ENCODE measurements around the gene TMEM174. TPM values are rescaled to one million over a fixed set of nuclear protein-coding genes. Genes with fewer than 3 reads are reported as not detected.

TMEM174 gene
- total and polyA plus RNA-seq, 9 donors = 0.08 to 0.43 TPM; not detected in 7

DNA sequence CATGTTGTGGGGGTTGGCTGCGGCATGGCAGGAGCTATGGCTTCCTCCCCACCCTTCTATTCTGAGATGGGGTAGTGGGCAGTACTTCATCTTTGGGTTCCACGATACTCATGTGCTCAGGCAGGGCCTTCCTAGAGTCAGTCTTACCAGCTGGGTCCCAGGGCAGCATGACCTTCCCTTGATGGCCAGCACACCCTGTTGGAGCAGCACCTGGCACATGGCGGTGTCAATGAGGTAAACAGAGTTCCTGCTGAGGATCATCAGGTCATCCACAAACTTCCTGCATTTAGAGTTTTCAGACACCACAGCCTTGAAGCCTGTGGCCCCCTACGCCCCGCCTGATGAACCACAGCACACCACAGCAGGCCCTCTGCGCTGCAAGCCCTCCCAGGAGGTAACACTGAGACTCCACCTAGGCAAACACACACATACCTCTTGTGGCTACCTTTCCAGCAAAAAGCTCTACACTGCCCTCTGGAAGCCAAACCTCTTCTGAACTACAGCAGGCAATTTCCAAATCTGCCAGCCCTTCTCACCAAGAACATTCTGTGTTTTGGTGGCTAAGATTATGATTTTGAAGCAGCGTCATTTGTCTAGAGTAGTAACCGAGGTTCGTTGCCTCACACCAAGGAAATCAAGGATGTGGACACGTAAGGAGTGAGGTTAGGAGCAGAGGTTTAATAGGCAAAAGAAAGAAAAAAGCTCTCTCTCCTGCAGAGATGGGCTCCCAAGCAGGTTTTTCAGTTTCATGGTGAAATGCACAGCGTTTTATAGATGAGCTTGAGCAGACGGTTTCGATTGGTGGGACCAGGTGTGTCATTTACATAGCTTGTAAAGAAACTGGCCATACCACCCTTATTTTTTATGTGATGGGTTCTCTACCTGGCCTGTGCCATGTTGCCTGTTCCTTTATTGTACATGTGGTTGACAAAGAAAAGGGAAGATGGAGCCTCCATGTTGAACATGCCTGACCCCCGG lies 20.3 kb upstream of the TMEM174 start:
- no peak for DNase-seq
- no peaks in the 10 kb centered on the region for H3K36me3 ChIP-seq (ENCODE audit: control insufficient read depth, insufficient read depth, low read length)
- peaks cover 9% of the 10 kb centered on the region for H3K4me1 ChIP-seq (ENCODE audit: control insufficient read depth, insufficient read depth, low read length)
- no peak overlapping the region for H3K4me3 ChIP-seq (ENCODE audit: low read length)
- H3K27ac ChIP-seq (ENCODE audit: low read length) = peak overlapping the region; percentile 2
- 80% methylated on average over 7 of the region's 14 CpGs for WGBS (ENCODE audit: insufficient coverage)
- peaks cover 3% of the 10 kb centered on the region for H3K27me3 ChIP-seq (ENCODE audit: control insufficient read depth, insufficient read depth, low read length)
- H3K9me3 ChIP-seq (replicated peaks; ENCODE audit: control insufficient read depth, low read depth, low read length) = no peaks in the 10 kb centered on the region

DNA sequence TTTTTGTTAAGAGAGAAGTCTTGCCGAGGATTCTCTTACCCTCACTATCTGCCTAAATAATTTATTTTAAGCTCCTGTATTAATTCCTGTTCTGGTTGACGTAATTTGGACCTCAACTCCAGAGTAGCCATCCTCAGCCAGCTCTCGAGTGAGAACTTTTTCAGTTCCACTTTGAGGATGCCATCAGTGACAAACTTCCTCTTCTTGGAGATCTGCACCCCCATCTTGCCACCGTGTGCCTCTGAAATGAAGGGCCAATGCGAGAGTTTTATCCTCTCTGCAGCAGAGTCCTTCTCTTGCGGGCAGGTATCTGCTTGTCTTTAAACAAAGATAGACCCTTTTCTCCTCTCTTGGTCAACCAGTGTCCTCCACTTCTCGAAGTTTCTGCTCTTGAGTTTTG lies 19.5 kb upstream of the TMEM174 start:
- Histone ChIP-seq H3K9me3 (replicated peaks; ENCODE audit: control insufficient read depth, low read depth, low read length) (no peaks in the 10 kb centered on the region), H3K4me1 (ENCODE audit: control insufficient read depth, insufficient read depth, low read length) (peaks cover 9% of the 10 kb centered on the region), H3K4me3 (ENCODE audit: low read length) (no peak overlapping the region), H3K36me3 (ENCODE audit: control insufficient read depth, insufficient read depth, low read length) (no peaks in the 10 kb centered on the region), H3K27me3 (ENCODE audit: control insufficient read depth, insufficient read depth, low read length) (peaks cover 4% of the 10 kb centered on the region), H3K27ac (ENCODE audit: low read length) (no peak overlapping the region)
- DNase-seq = no peak
- 72% methylated on average over 5 of the region's 7 CpGs for WGBS (ENCODE audit: insufficient coverage)

DNA sequence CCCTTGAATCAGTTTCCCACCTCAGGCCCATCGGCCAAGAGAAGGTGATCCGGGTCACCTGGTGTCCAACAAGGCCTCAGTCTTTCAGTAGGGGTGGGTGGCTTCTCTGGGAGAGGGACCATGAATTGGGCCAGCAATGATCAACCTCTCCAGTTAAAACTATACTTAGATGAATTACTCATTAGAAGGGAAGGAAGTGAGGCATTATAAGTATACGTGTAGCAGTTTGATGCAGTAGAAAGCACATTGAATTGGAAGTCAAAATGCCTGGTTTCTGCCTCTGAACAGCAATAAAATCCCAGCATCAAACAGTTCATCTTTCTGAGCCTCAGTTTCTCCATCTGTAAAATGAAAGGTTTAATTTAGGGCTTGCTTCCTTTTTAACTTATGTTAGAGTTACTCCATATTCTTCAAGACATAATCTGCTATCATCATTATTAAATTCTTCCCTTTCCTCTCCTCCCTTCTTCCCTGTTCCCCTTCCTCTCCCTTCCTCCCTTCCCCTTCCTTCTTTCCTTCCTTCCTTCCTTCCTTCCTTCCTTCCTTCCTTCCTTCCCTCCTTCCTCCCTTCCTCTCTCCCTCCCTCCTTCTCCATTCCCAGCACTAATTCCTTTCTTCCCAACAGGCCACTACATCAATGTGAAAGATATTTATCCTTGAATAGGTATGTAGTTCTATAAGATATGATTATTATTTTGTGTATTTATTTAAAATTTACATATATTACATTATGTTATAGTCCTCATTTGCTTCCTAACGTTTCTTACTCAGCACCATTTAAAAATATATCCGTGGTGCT lies 18.6 kb upstream of the TMEM174 start:
- DNase-seq = no peak
- Histone ChIP-seq H3K36me3 (ENCODE audit: control insufficient read depth, insufficient read depth, low read length) (no peaks in the 10 kb centered on the region), H3K27me3 (ENCODE audit: control insufficient read depth, insufficient read depth, low read length) (peaks cover 7% of the 10 kb centered on the region), H3K4me1 (ENCODE audit: control insufficient read depth, insufficient read depth, low read length) (peaks cover 9% of the 10 kb centered on the region), H3K27ac (ENCODE audit: low read length) (no peak overlapping the region), H3K4me3 (ENCODE audit: low read length) (no peak overlapping the region), H3K9me3 (replicated peaks; ENCODE audit: control insufficient read depth, low read depth, low read length) (no peaks in the 10 kb centered on the region)
- WGBS (ENCODE audit: insufficient coverage) = no CpG with 5 or more reads among the region's 5 CpGs

DNA sequence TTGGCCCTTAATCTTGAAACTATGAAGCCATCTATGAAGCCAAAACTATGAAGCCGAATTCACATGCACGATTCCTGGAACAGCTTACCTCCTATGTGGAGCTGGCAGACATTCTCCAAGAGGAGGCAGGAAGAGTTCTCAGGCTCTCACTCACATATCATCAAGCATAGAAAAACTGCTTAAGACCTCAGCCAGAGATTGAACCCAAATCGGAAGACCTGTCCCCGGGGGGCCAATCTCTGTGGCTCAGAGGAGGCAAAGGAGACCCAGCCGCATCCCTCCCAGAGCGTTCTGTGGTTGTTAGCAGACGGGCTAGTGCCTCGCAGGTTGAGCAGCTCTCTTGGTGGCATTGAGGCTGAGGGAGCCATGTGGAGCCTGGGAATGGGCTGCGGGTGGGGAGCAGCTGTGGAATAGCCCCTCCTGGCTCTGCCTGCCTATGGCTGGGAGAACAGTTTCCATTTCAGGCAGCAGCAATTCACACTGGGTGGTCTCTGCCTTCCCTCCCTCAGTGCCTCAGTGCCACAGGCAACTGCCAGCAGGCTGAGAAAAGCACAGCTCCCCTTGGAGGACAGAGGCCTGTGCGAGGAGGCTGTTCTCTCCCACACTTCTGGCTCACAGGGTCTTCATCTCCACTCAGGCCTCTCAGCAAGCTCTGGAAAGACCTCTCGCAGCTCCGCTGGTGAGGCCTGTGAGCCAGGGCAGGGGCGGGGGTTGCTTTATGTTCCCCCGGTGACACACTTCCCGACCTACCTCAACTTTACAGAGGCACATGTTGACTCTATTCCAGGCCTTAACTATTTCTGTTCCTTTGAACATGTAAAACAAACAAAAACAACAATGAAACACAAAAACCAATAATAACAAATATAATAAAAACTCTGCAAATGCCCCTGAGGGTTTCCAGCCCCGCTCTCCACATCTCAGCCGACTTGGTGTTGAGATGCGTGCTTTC lies 17.4 kb upstream of the TMEM174 start:
- Histone ChIP-seq H3K36me3 (ENCODE audit: control insufficient read depth, insufficient read depth, low read length) (no peaks in the 10 kb centered on the region), H3K4me3 (ENCODE audit: low read length) (no peak overlapping the region), H3K27me3 (ENCODE audit: control insufficient read depth, insufficient read depth, low read length) (peaks cover 7% of the 10 kb centered on the region), H3K27ac (ENCODE audit: low read length) (no peak overlapping the region), H3K4me1 (ENCODE audit: control insufficient read depth, insufficient read depth, low read length) (peaks cover 9% of the 10 kb centered on the region), H3K9me3 (replicated peaks; ENCODE audit: control insufficient read depth, low read depth, low read length) (no peaks in the 10 kb centered on the region)
- WGBS (ENCODE audit: insufficient coverage) = 49% methylated on average over 14 of the region's 18 CpGs
- DNase-seq = peak; percentile 11

DNA sequence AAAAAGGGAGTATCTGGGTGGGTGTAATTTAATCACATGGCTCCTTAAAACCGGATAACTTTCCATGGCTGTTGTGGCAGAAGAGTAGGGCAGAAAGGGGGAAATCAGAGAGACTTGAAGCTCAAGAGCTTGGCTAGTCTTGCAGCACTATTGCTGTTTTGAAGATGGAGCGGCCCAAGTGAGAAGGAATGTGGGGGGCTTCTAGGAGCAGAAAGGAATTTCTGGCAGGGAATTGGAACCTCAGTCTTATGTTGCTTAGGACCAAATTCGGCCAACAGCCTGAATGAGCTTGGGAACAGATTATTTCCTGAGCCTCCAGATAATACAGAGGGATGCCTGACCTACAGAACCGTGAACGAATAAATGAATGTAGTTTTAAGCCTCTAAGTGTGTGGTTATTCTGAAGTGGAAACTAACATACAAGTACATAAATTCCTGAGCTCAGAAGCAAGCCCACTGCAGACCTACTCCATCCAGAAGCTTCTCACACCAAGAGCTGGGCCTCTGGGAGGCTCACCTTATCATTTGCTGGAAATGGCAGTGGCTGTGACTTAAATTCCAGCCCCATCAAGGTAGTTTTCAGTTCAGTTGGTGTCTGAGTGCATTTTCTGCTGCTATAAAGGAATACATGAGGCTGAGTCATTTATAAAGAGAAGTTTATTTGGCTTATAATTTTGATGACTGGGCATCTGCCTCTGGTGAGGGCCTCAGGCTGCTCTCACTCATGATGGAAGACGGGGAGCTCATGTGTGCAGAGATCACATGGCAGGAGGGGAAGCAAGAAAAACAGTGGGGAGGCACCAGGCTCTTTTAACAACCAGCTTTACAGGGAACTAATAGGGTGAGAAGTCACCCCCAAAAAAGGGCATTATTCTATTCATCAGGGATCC lies 15.3 kb upstream of the TMEM174 start:
- H3K4me3 ChIP-seq (ENCODE audit: low read length) = no peak overlapping the region
- peaks cover 7% of the 10 kb centered on the region for H3K27me3 ChIP-seq (ENCODE audit: control insufficient read depth, insufficient read depth, low read length)
- no peak overlapping the region for H3K27ac ChIP-seq (ENCODE audit: low read length)
- no peak for DNase-seq
- no peaks in the 10 kb centered on the region for H3K9me3 ChIP-seq (replicated peaks; ENCODE audit: control insufficient read depth, low read depth, low read length)
- H3K4me1 ChIP-seq (ENCODE audit: control insufficient read depth, insufficient read depth, low read length) = peaks cover 9% of the 10 kb centered on the region
- H3K36me3 ChIP-seq (ENCODE audit: control insufficient read depth, insufficient read depth, low read length) = no peaks in the 10 kb centered on the region
- 91% methylated on average over 2 of the region's 6 CpGs for WGBS (ENCODE audit: insufficient coverage)

DNA sequence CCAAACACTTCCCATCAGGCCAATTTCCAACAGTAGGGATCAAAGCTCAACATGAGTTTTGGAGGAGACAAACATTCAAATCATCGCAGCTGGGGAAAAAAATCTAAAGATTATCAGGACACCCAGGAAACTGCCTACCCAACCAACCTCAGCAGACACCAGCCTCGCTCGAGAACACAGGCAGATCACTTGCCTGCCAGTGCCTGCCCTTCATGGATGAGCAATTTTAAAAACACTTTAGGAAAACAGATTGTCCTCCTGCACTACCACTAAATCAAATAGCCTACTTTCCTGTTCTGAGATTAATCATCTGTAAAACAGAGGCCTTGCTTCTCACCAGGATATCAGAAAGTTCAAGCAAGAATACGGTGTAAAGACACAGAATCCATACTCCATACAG lies 14.7 kb upstream of the TMEM174 start:
- Histone ChIP-seq H3K9me3 (replicated peaks; ENCODE audit: control insufficient read depth, low read depth, low read length) (no peaks in the 10 kb centered on the region), H3K27ac (ENCODE audit: low read length) (no peak overlapping the region), H3K4me3 (ENCODE audit: low read length) (no peak overlapping the region), H3K36me3 (ENCODE audit: control insufficient read depth, insufficient read depth, low read length) (no peaks in the 10 kb centered on the region), H3K4me1 (ENCODE audit: control insufficient read depth, insufficient read depth, low read length) (peaks cover 9% of the 10 kb centered on the region), H3K27me3 (ENCODE audit: control insufficient read depth, insufficient read depth, low read length) (peaks cover 7% of the 10 kb centered on the region)
- no peak for DNase-seq
- 93% methylated on average over 3 of the region's 4 CpGs for WGBS (ENCODE audit: insufficient coverage)

DNA sequence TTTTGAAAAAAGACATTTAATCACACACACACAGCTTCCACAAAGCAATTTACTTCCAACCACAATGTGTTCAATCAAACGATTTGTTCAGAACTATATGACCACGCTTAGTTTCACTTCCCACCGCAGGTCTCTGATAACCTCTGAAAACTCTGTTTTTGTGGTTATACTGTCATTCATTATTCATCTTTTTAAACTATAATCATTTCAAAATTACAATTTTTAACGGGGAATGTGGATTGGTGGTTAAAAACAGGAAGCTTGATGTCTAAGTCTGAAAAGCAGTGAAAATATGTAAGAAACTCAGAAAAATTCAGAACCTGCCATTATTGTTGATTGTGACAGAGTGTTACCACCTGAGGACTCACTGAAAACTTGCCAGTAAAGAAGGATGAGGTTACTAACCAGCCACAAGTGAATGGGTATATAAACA lies 12.7 kb upstream of the TMEM174 start:
- H3K9me3 ChIP-seq (replicated peaks; ENCODE audit: control insufficient read depth, low read depth, low read length) = no peaks in the 10 kb centered on the region
- H3K27me3 ChIP-seq (ENCODE audit: control insufficient read depth, insufficient read depth, low read length) = peaks cover 4% of the 10 kb centered on the region
- no CpG with 5 or more reads among the region's 4 CpGs for WGBS (ENCODE audit: insufficient coverage)
- no peaks in the 10 kb centered on the region for H3K36me3 ChIP-seq (ENCODE audit: control insufficient read depth, insufficient read depth, low read length)
- no peak for DNase-seq
- H3K4me1 ChIP-seq (ENCODE audit: control insufficient read depth, insufficient read depth, low read length) = peaks cover 9% of the 10 kb centered on the region
- no peak overlapping the region for H3K27ac ChIP-seq (ENCODE audit: low read length)
- no peak overlapping the region for H3K4me3 ChIP-seq (ENCODE audit: low read length)

DNA sequence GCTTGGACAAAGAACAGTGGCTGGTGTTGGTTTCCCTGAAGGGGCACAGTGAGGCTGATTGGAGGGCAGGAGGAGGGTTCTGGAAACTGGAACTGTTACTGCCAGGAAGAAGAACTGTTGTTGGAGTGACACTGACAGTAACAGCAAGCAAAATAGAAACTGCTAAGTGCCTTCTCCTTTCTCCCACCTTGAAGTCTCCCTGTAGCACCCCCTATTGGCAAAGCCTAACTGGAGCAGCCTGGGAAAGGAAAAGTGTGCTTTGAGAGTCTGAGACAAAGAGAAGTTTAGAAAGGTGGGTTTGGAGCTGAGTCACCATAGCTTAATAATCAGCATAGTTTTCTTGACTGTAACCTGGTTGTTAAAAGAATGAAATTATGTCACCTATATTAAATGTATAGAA lies 2.5 kb upstream of the TMEM174 start:
- Histone ChIP-seq H3K36me3 (ENCODE audit: control insufficient read depth, insufficient read depth, low read length) (no peaks in the 10 kb centered on the region), H3K27me3 (ENCODE audit: control insufficient read depth, insufficient read depth, low read length) (peaks cover 5% of the 10 kb centered on the region), H3K9me3 (replicated peaks; ENCODE audit: control insufficient read depth, low read depth, low read length) (no peaks in the 10 kb centered on the region), H3K27ac (ENCODE audit: low read length) (no peak overlapping the region), H3K4me3 (ENCODE audit: low read length) (no peak overlapping the region), H3K4me1 (ENCODE audit: control insufficient read depth, insufficient read depth, low read length) (no peaks in the 10 kb centered on the region)
- DNase-seq = no peak

DNA sequence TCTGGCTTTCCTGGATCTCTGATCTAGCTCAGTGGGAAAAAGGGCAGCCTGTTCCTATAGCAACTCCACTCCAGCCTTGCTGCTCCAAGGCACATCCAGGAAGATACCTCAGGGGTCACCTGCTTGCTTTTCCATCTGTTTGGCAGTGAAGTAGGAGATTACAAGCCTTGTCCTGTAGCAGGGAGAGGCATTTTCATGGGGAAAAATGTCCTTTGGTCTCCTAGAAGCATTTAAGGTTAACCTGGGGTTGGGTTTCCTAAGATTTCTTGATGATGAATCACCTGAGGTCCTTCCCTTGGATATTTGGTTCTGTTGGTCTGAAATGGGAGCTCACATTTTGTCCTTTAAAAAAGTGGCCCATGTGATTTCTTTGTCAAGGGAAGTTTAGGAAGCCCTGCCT lies 1.5 kb upstream of the TMEM174 start:
- peaks cover 5% of the 10 kb centered on the region for H3K27me3 ChIP-seq (ENCODE audit: control insufficient read depth, insufficient read depth, low read length)
- H3K36me3 ChIP-seq (ENCODE audit: control insufficient read depth, insufficient read depth, low read length) = no peaks in the 10 kb centered on the region
- H3K4me3 ChIP-seq (ENCODE audit: low read length) = no peak overlapping the region
- H3K4me1 ChIP-seq (ENCODE audit: control insufficient read depth, insufficient read depth, low read length) = no peaks in the 10 kb centered on the region
- H3K27ac ChIP-seq (ENCODE audit: low read length) = no peak overlapping the region
- no peaks in the 10 kb centered on the region for H3K9me3 ChIP-seq (replicated peaks; ENCODE audit: control insufficient read depth, low read depth, low read length)
- no peak for DNase-seq

Data from muscle of leg (tissue), 11 donors.